CD14-positive monocyte (primary cell): Measurements from ENCODE around the gene CCDC186. TPM values are rescaled to one million over a fixed set of nuclear protein-coding genes. Genes with fewer than 3 reads are reported as not detected.

Experiments
- DNase-seq, 3 donors: peaks; one replicate each; pipeline ENCODE4 v3.0.0-alpha.2; 2011 to 2022
- H2AFZ ChIP-seq: 2 replicates; pipeline ENCODE4 v1.6.0; 2012; ENCODE audit warnings: mild to moderate bottlenecking, low read depth, low read length, inconsistent platforms; ENCODE audit not compliant: insufficient read depth, poor library complexity, severe bottlenecking
- H3K27ac ChIP-seq, 2 donors: 1 replicate in 1 of 2; 2 replicates in 1 of 2; pipeline ENCODE4 v1.5.1; 2012 to 2013; ENCODE audit warnings: low read length in 2 of 2, control low read depth in 1 of 2, inconsistent platforms in 1 of 2, low read depth in 1 of 2, mild to moderate bottlenecking in 1 of 2
- H3K27me3 ChIP-seq, 2 donors: one replicate each; pipeline versions ENCODE4 v1.6.0 to v1.6.1; 2011 to 2013; ENCODE audit warnings: low read length in 2 of 2; ENCODE audit not compliant: control insufficient read depth in 2 of 2, insufficient read depth in 2 of 2
- H3K36me3 ChIP-seq, 2 donors: replicated peaks in 1 of 2; 1 replicate in 1 of 2; 2 replicates in 1 of 2; pipeline versions ENCODE4 v1.5.1 to v1.6.1; 2012 to 2013; ENCODE audit warnings: low read length in 2 of 2, control low read depth in 1 of 2, inconsistent platforms in 1 of 2, mild to moderate bottlenecking in 1 of 2; ENCODE audit not compliant: insufficient read depth in 2 of 2, control insufficient read depth in 1 of 2
- H3K4me1 ChIP-seq, 2 donors: 1 replicate in 1 of 2; 2 replicates in 1 of 2; pipeline versions ENCODE4 v1.5.1 to v1.6.1; 2012 to 2013; ENCODE audit warnings: low read length in 2 of 2, control low read depth in 1 of 2, inconsistent platforms in 1 of 2, mild to moderate bottlenecking in 1 of 2, moderate library complexity in 1 of 2; ENCODE audit not compliant: insufficient read depth in 2 of 2, control insufficient read depth in 1 of 2
- H3K4me2 ChIP-seq: replicated peaks from 2 replicates; pipeline ENCODE3; 2012; ENCODE audit warnings: low read length, moderate library complexity, mild to moderate bottlenecking; ENCODE audit not compliant: poor library complexity, severe bottlenecking; ENCODE audit errors: extremely low read depth
- H3K4me3 ChIP-seq, 3 experiments: fragments of 200-600 bp in 1 of 3; sonication (generic) in 1 of 3; replicated peaks in 1 of 3; 1 replicate in 2 of 3; 2 replicates in 1 of 3; pipeline ENCODE4 v1.5.1; 2011 to 2013; ENCODE audit warnings: low read length in 3 of 3, mild to moderate bottlenecking in 3 of 3, control low read depth in 2 of 3, low read depth in 2 of 3, inconsistent platforms in 1 of 3, moderate library complexity in 1 of 3
- H3K79me2 ChIP-seq: 2 replicates; pipeline ENCODE4 v1.6.0; 2012; ENCODE audit warnings: mild to moderate bottlenecking, control low read depth, inconsistent platforms, low read length, moderate library complexity; ENCODE audit not compliant: insufficient read depth
- H3K9ac ChIP-seq: 2 replicates; pipeline ENCODE4 v1.6.0; 2017; ENCODE audit warnings: low read length, mild to moderate bottlenecking; ENCODE audit not compliant: insufficient read depth, poor library complexity, severe bottlenecking
- H3K9me3 ChIP-seq, 2 donors: replicated peaks in 1 of 2; 1 replicate in 1 of 2; 2 replicates in 1 of 2; pipeline versions ENCODE4 v1.5.1 to v1.6.1; 2012 to 2013; ENCODE audit warnings: low read length in 2 of 2, control low read depth in 1 of 2; ENCODE audit not compliant: control insufficient read depth in 1 of 2, insufficient read depth in 1 of 2
- H4K20me1 ChIP-seq: 2 replicates; pipeline ENCODE4 v1.6.0; 2012; ENCODE audit warnings: mild to moderate bottlenecking, low read length, control low read depth, moderate library complexity; ENCODE audit not compliant: insufficient read depth
- H3K27ac Mint-ChIP-seq, 7 donors: one replicate each; pipeline ENCODE4 v1.8.0; 2020; ENCODE audit warnings: mild to moderate bottlenecking in 7 of 7, mixed read lengths in 7 of 7, moderate library complexity in 6 of 7, inconsistent platforms in 2 of 7
- H3K27me3 Mint-ChIP-seq, 3 donors: one replicate each; pipeline ENCODE4 v1.8.0; 2021 to 2022; ENCODE audit warnings: low read depth in 3 of 3, mild to moderate bottlenecking in 3 of 3, mixed read lengths in 3 of 3, moderate library complexity in 3 of 3, inconsistent platforms in 1 of 3
- H3K36me3 Mint-ChIP-seq, 2 donors: one replicate each; pipeline ENCODE4 v1.8.0; 2020; ENCODE audit warnings: mixed read lengths in 2 of 2, inconsistent platforms in 1 of 2, mild to moderate bottlenecking in 1 of 2
- H3K4me1 Mint-ChIP-seq: one replicate; pipeline ENCODE4 v1.8.0; 2020; ENCODE audit warnings: mild to moderate bottlenecking, mixed read lengths
- H3K4me3 Mint-ChIP-seq, 2 donors: one replicate each; pipeline ENCODE4 v1.8.0; 2020; ENCODE audit warnings: mild to moderate bottlenecking in 2 of 2, mixed read lengths in 2 of 2, moderate library complexity in 1 of 2
- H3K9me3 Mint-ChIP-seq, 7 donors: one replicate each; pipeline ENCODE4 v1.8.0; 2020 to 2022; ENCODE audit warnings: mixed read lengths in 7 of 7, mild to moderate bottlenecking in 6 of 7, moderate library complexity in 6 of 7, inconsistent platforms in 2 of 7
- CTCF ChIP-seq: fragments of 200-600 bp; IDR thresholded peaks from one replicate; pipeline ENCODE4 v1.8.0; 2022; ENCODE audit warnings: antibody characterized with exemption, mild to moderate bottlenecking
- WGBS: methylation state at CpG from one replicate; pipeline ENCODE4 v1.1.5; 2013; ENCODE audit warnings: missing lambda C conversion rate; ENCODE audit not compliant: insufficient coverage; 5-methylcytosine and 5-hydroxymethylcytosine counted together
- intact Hi-C, 2 donors: fragments of 100-400 bp; cut with micrococcal nuclease; formaldehyde crosslinking; loops; one replicate each; pipeline versions ENCODE4 v1.15.0 to v1.15.1; 2023
- polyA plus RNA-seq, 3 donors: library from polyadenylated mRNA; depleted of rRNA in 1 of 3; unstranded in 2 of 3; stranded (reverse) in 1 of 3; fragments of 300-500 nt in 2 of 3; fragments of >200 nt in 1 of 3; fragmentation: Illumina TruSeq in 2 of 3; gene quantifications; 1 replicate in 2 of 3; 2 replicates in 1 of 3; pipeline ENCODE4 v1.2.3, GENCODE V29; 2012 to 2021

The CCDC186 gene
- polyA plus RNA-seq, 3 donors: 6.9 to 9.8 (median 8.9) TPM

DNA sequence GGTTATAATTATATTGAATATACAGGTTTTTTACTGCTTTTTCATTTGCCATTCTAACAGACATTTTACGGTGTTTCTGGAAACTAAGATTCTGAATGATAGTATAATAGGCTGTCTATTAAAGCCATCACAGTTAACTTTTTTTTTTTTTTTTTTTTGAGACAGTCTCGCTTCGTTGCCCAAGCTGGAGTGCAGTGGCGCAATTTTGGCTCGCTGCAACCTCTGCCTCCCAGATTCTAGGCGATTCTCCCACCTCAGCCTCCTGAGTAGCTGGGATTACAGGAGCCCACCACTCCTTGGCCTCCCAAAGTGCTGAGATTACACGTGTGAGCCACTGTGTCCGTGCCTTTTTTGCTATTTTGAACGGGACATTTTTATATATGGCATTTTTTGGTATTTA lies 9.6 kb upstream of the CCDC186 start:
- no peaks in the 10 kb centered on the region for H3K36me3 ChIP-seq
- no peak overlapping the region for H3K4me3 Mint-ChIP-seq
- no peak overlapping the region for H3K9ac ChIP-seq
- no peaks in the 10 kb centered on the region for H4K20me1 ChIP-seq
- H3K4me1 Mint-ChIP-seq: no peaks in the 10 kb centered on the region
- no peaks in the 10 kb centered on the region for H3K4me1 ChIP-seq
- peaks cover 3 to 6% (median 4%) of the 10 kb centered on the region in 3 donors for H3K27me3 Mint-ChIP-seq
- no peaks in the 10 kb centered on the region for H3K9me3 ChIP-seq
- H3K9me3 Mint-ChIP-seq: peaks cover 0 to 4% (median 0%) of the 10 kb centered on the region in 7 donors
- no peaks in the 10 kb centered on the region for H3K79me2 ChIP-seq
- DNase-seq: no peak
- H2AFZ ChIP-seq: no peak overlapping the region
- WGBS: 94% methylated on average over 3 of the region's 9 CpGs
- H3K27me3 ChIP-seq: no peaks in the 10 kb centered on the region
- H3K4me2 ChIP-seq: no peak overlapping the region
- TF ChIP-seq CTCF: no peak
- no peaks in the 10 kb centered on the region for H3K36me3 Mint-ChIP-seq
- no peak overlapping the region for H3K27ac Mint-ChIP-seq
- H3K27ac ChIP-seq: no peak overlapping the region
- H3K4me3 ChIP-seq: no peak overlapping the region
- intact Hi-C loops: no loop called here

- Mint-ChIP-seq H3K9me3 (peaks cover 0 to 4% (median 0%) of the 10 kb centered on the region in 7 donors), H3K27me3 (peaks cover 3 to 5% (median 4%) of the 10 kb centered on the region in 3 donors), H3K36me3 (no peaks in the 10 kb centered on the region), H3K4me3 (no peak overlapping the region), H3K4me1 (no peaks in the 10 kb centered on the region), H3K27ac (no peak overlapping the region)
- Histone ChIP-seq H2AFZ (no peak overlapping the region), H4K20me1 (no peaks in the 10 kb centered on the region), H3K79me2 (no peaks in the 10 kb centered on the region), H3K27ac (no peak overlapping the region), H3K9me3 (no peaks in the 10 kb centered on the region), H3K4me3 (no peak overlapping the region), H3K9ac (no peak overlapping the region), H3K27me3 (no peaks in the 10 kb centered on the region), H3K36me3 (no peaks in the 10 kb centered on the region), H3K4me1 (no peaks in the 10 kb centered on the region), H3K4me2 (no peak overlapping the region)
- no peak for TF ChIP-seq CTCF
- intact Hi-C loops: no loop called here
- WGBS: 0% methylated on average over 2 of the region's 5 CpGs
- DNase-seq: no peak
Measured at GRCh38 chr10:114181971-114182370, 8.0 kb upstream of the CCDC186 start.
